Stimulated activated naive CD4-positive, alpha-beta T cell treated with Interleukin-2 at 50 U/mL for 16 hours (primary cell): ENCODE data around the gene TNFAIP2.

ENCODE experiments used
- DNase-seq: peaks from one replicate; lab custom pipeline; 2025; lab: John Stamatoyannopoulos, UW

The TNFAIP2 gene

GRCh38 chr14:103186241-103186822, 63.1 kb downstream of the TNFAIP2 start:
- DNase-seq: no peak
